ENCODE results near the gene KCNMA1.

Gene KCNMA1

DNA sequence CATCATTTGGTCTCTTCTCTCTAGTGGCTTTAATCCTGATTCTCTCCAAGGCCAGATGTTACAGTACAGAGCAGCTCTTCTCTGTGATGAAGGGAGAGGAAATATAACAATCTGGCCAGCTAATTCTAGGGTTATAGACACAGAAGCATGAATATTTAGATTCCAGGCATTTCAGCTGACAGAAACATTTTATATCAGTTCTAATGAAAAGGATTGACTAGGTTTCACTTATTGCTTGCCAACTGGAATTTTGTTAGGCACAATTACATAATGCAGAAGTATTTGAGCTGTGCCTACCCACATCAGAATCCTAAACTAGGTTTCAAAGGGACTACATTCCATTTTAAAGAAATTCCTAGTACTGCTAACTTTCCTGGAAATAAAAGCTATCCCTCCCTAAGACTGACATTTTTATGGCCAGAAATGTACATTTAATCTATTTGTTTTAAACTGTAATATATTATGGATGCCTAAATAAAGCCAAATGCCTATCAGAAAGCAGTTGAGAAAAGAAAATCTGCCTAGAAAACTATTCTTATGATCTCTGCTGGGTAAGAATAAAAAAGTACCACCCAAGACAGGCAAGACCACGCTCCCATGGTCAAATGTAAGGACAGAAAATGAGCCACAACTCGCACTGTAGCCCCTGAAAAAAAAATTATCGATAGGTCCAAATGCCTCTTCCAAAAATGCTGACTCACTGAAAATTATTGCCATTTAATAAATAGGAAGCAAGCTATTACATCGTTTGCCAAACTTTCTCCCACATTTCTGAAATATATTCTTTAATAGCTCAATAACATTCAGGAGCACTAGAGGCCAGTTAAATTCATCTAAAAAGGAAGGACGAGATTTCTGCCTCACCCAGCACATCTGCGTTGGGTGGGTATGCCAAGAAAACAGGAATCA is 498.1 kb downstream of the KCNMA1 start:
- no peak for TF ChIP-seq CTCF (IDR thresholded peaks at IDR 0.05; ENCODE audit: control insufficient read depth, extremely low read depth, insufficient read depth)
- no peak overlapping the region for H3K4me3 ChIP-seq (ENCODE audit: low read depth, low read length)
- DNase-seq (ENCODE audit: low read depth): no peak

DNA sequence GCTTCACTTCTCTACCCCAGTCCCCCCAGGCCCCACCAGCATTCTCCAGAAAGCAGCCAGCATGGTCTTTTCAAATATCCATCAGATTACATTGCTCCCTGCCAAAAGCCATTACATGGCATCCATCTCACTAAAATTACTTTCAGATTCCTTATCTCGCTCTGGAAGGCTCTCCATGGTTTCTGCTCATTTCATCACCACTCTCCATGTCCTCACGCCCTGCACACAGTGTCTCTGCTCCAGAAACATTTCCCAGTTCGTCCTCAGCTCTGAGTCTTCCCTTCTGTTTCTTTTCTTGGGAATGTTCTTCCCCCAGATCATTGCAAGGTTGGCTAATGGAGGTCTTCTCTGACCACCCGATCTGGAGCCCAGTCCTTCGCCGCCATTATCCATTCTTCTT is 499.1 kb downstream of the KCNMA1 start:
- TF ChIP-seq CTCF (IDR thresholded peaks at IDR 0.05; ENCODE audit: control insufficient read depth, extremely low read depth, insufficient read depth): no peak
- no peak for DNase-seq (ENCODE audit: low read depth)
- no peak overlapping the region for H3K4me3 ChIP-seq (ENCODE audit: low read depth, low read length)

DNA sequence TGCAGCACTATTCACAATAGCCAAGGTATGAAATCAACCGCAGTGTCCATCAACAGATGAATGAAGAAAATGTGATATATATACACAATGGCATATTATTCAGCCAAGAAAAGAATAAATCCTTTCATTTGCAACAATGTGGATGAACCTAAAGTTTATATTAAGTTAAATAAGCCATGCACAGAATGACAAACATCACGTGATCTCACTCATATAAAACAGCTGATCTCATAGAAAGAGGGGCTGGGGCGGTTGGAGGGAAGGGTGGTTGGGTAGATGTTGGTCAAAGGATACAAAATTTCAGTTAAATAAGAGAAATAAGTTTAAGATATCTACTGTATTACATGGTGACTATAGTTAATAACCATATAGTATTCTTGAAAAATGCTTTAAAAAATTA is 502.1 kb downstream of the KCNMA1 start:
- H3K4me3 ChIP-seq (ENCODE audit: low read depth, low read length): no peak overlapping the region
- no peak for DNase-seq (ENCODE audit: low read depth)

DNA sequence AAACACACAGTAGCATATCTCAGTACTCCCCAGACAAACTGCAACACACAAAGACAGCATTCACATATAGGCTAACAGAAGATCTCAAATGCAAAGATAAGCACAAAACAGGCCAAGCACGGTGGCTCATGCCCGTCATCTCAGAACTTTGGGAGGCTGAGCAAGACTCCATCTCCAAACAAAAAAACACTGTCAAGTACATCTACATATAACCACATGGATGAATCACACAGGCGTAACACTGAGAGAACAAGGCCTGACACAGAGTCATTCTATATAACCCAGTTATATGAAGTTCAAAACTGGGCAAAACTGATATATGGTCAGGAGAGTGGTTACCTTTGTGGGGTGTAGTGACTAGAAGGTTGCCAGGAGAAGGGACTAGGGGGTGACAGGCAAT is 506.4 kb downstream of the KCNMA1 start:
- TF ChIP-seq CTCF (IDR thresholded peaks at IDR 0.05; ENCODE audit: control insufficient read depth, extremely low read depth, insufficient read depth): no peak
- no peak for DNase-seq (ENCODE audit: low read depth)
- H3K4me3 ChIP-seq (ENCODE audit: low read depth, low read length): no peak overlapping the region

More for the DNA sequence above, 502.1 kb downstream of the KCNMA1 start:
- no peak for TF ChIP-seq CTCF (IDR thresholded peaks at IDR 0.05; ENCODE audit: control insufficient read depth, extremely low read depth, insufficient read depth)

- no peak for DNase-seq (ENCODE audit: low read depth)
- TF ChIP-seq CTCF (IDR thresholded peaks at IDR 0.05; ENCODE audit: control insufficient read depth, extremely low read depth, insufficient read depth): no peak
- no peak overlapping the region for H3K4me3 ChIP-seq (ENCODE audit: low read depth, low read length)
These were observed 510.4 kb downstream of the KCNMA1 start for GRCh38 chr10:77127243-77127642.

DNA sequence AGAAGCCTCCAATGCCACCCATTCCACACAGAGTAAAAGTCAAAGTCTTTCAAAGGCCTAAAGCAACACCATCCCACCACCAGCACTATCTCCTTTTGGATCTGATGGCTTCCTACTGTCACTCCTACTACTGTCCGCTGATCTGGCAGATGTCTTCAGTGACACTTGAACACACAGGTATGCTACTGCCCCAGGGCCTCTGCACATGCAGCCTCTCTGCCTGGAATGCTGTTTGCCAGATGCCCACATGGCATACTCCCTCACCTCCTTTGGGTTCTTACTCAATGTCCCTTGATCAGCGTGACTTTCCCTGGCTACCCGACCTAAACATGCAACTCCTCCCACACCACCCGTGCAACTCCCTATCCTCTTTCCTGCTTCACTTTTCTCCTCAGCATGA is 512.4 kb downstream of the KCNMA1 start:
- no peak for TF ChIP-seq CTCF (IDR thresholded peaks at IDR 0.05; ENCODE audit: control insufficient read depth, extremely low read depth, insufficient read depth)
- DNase-seq (ENCODE audit: low read depth): no peak
- no peak overlapping the region for H3K4me3 ChIP-seq (ENCODE audit: low read depth, low read length)

GRCh38 chr10:77123330-77123729 is 514.3 kb downstream of the KCNMA1 start:
- TF ChIP-seq CTCF (IDR thresholded peaks at IDR 0.05; ENCODE audit: control insufficient read depth, extremely low read depth, insufficient read depth): no peak
- H3K4me3 ChIP-seq (ENCODE audit: low read depth, low read length): no peak overlapping the region
- DNase-seq (ENCODE audit: low read depth): no peak

All from LNCaP clone FGC (cell line).